Body of pancreas (tissue), 4 donors: ENCODE results near the gene BRD4.

Experiments used
- CTCF ChIP-seq, 7 experiments: fragments of 450-650 bp in 4 of 7; fragments of 200-600 bp in 3 of 7; sonication (generic) in 3 of 7; IDR thresholded peaks; one replicate each; pipeline ENCODE4 v1.5.1; 2016 to 2019; ENCODE audit warnings: antibody characterized with exemption in 7 of 7
- POLR2A ChIP-seq, 3 donors: fragments of 450-650 bp; IDR thresholded peaks; one replicate each; pipeline ENCODE4 v1.6.1; 2016; ENCODE audit warnings: antibody characterized with exemption in 3 of 3, mild to moderate bottlenecking in 2 of 3

- TF ChIP-seq CTCF (IDR thresholded peaks at IDR 0.05) (no peak), POLR2A (IDR thresholded peaks at IDR 0.05) (no peak)
Measured at GRCh38 chr19:15216363-15216762, 116.0 kb downstream of the BRD4 start.
